Trophoblast cell (in vitro differentiated cells and primary cell): ENCODE data around the gene LMNB1. TPM values are rescaled to one million over a fixed set of nuclear protein-coding genes. Genes with fewer than 3 reads are reported as not detected.
"Not testable (repeated sequence)": the region's sequence is repeated elsewhere in the genome, so short reads cannot be mapped to it uniquely, and the experiment has no call there.

Experiments used
- DNase-seq, 2 donors: peaks; one replicate each; pipeline ENCODE4 v3.0.0-alpha.2; 2016
- H2AFZ ChIP-seq: 2 replicates; pipeline ENCODE4 v1.6.1; 2013; ENCODE audit warnings: low read length, moderate library complexity, mild to moderate bottlenecking; ENCODE audit not compliant: insufficient read depth, poor library complexity
- H2AK5ac ChIP-seq: 2 replicates; pipeline ENCODE4 v1.6.1; 2013; ENCODE audit warnings: mild to moderate bottlenecking, low read length
- H2BK120ac ChIP-seq: 2 replicates; pipeline ENCODE4 v1.6.1; 2013; ENCODE audit warnings: low read length, mild to moderate bottlenecking, moderate library complexity; ENCODE audit not compliant: insufficient read depth, poor library complexity
- H2BK12ac ChIP-seq: 2 replicates; pipeline ENCODE4 v1.6.1; 2013; ENCODE audit warnings: mild to moderate bottlenecking, low read length, moderate library complexity
- H2BK5ac ChIP-seq: 2 replicates; pipeline ENCODE4 v1.6.1; 2013; ENCODE audit warnings: low read length, low read depth, moderate library complexity, mild to moderate bottlenecking; ENCODE audit not compliant: poor library complexity
- H3K14ac ChIP-seq: 2 replicates; pipeline ENCODE4 v1.6.1; 2013; ENCODE audit warnings: mild to moderate bottlenecking, low read length
- H3K18ac ChIP-seq: 2 replicates; pipeline ENCODE4 v1.6.1; 2013; ENCODE audit warnings: mild to moderate bottlenecking, low read length
- H3K23ac ChIP-seq: 2 replicates; pipeline ENCODE4 v1.6.1; 2013; ENCODE audit warnings: low read length
- H3K27ac ChIP-seq: 2 replicates; pipeline ENCODE4 v1.5.1; 2013; ENCODE audit warnings: low read depth, mild to moderate bottlenecking, inconsistent platforms, low read length, moderate library complexity
- H3K27me3 ChIP-seq: 2 replicates; pipeline ENCODE4 v1.6.1; 2013; ENCODE audit warnings: inconsistent platforms, mild to moderate bottlenecking, low read length, moderate library complexity; ENCODE audit not compliant: insufficient read depth
- H3K36me3 ChIP-seq, 2 experiments: 1 replicate in 1 of 2; 2 replicates in 1 of 2; pipeline ENCODE4 v1.6.1; 2013; ENCODE audit warnings: low read length in 2 of 2, mild to moderate bottlenecking in 2 of 2, moderate library complexity in 1 of 2; ENCODE audit not compliant: insufficient read depth in 2 of 2, control insufficient read depth in 1 of 2
- H3K4ac ChIP-seq: 2 replicates; pipeline ENCODE4 v1.6.1; 2013; ENCODE audit warnings: low read depth, mild to moderate bottlenecking, low read length, moderate library complexity
- H3K4me1 ChIP-seq, 2 experiments: 1 replicate in 1 of 2; 2 replicates in 1 of 2; pipeline ENCODE4 v1.6.1; 2013; ENCODE audit warnings: low read length in 2 of 2, mild to moderate bottlenecking in 2 of 2, moderate library complexity in 1 of 2; ENCODE audit not compliant: insufficient read depth in 2 of 2, control insufficient read depth in 1 of 2
- H3K4me2 ChIP-seq: 2 replicates; pipeline ENCODE4 v1.6.1; 2013; ENCODE audit warnings: inconsistent platforms, mild to moderate bottlenecking, low read length, moderate library complexity
- H3K4me3 ChIP-seq: 2 replicates; pipeline ENCODE4 v1.5.1; 2013; ENCODE audit warnings: mild to moderate bottlenecking, low read depth, low read length, inconsistent platforms
- H3K79me1 ChIP-seq: one replicate; pipeline ENCODE4 v1.6.1; 2013; ENCODE audit warnings: low read length
- H3K79me2 ChIP-seq: 2 replicates; pipeline ENCODE4 v1.6.1; 2013; ENCODE audit warnings: low read length, mild to moderate bottlenecking; ENCODE audit not compliant: control insufficient read depth, insufficient read depth, poor library complexity
- H3K9ac ChIP-seq: 2 replicates; pipeline ENCODE4 v1.6.1; 2013; ENCODE audit warnings: mild to moderate bottlenecking, low read length
- H3K9me3 ChIP-seq: 2 replicates; pipeline ENCODE4 v1.6.1; 2013; ENCODE audit warnings: low read depth, mild to moderate bottlenecking, control low read depth, inconsistent platforms, low read length; ENCODE audit not compliant: insufficient read depth
- H4K12ac ChIP-seq: 2 replicates; pipeline ENCODE4 v1.6.1; 2013; ENCODE audit warnings: low read depth, mild to moderate bottlenecking, low read length, moderate library complexity
- H4K8ac ChIP-seq: 2 replicates; pipeline ENCODE4 v1.6.1; 2013; ENCODE audit warnings: low read depth, mild to moderate bottlenecking, low read length, moderate library complexity
- H4K91ac ChIP-seq: one replicate; pipeline ENCODE4 v1.6.1; 2013; ENCODE audit warnings: low read depth, mild to moderate bottlenecking, low read length, moderate library complexity
- WGBS: extraction: QIAGEN DNeasy Blood & Tissue Kit; methylation state at CpG from one replicate; pipeline ENCODE4 v1.1.7; 2013; ENCODE audit warnings: missing lambda C conversion rate; ENCODE audit not compliant: insufficient read length, insufficient coverage; ENCODE audit errors: extremely low coverage; 5-methylcytosine and 5-hydroxymethylcytosine counted together
- polyA plus RNA-seq: library from polyadenylated mRNA; stranded (reverse); fragments of 200-250 nt; gene quantifications from 2 replicates; pipeline ENCODE4 v1.2.3, GENCODE V29; 2013

Gene LMNB1
- 86.1 and 91.8 TPM in 2 replicates for polyA plus RNA-seq

- H4K12ac ChIP-seq, result peak within 1 kb of the TSS; percentile 84
- peak within 1 kb of the TSS; percentile 67 for H2BK120ac ChIP-seq
- H3K14ac ChIP-seq, result peak within 1 kb of the TSS; percentile 94
- H3K4me2 ChIP-seq, result peak within 1 kb of the TSS; percentile 99
- peak within 1 kb of the TSS; percentile 90 for H4K91ac ChIP-seq
- H4K8ac ChIP-seq, result peak within 1 kb of the TSS; percentile 89
- peak within 1 kb of the TSS; percentile 26 for H2AK5ac ChIP-seq
- peak within 1 kb of the TSS; percentile 93 for H2BK5ac ChIP-seq
- WGBS, result no CpG with 5 or more reads among the region's 74 CpGs
- H3K36me3 ChIP-seq, result peaks cover 2 to 3% of the 10 kb centered on the region in 2 experiments
- no peak within 1 kb of the TSS for H3K23ac ChIP-seq
- peak within 1 kb of the TSS; percentile 89 for H3K18ac ChIP-seq
- peak within 1 kb of the TSS; percentile 91 for H3K4me3 ChIP-seq
- H3K79me2 ChIP-seq, result peaks cover 26% of the 10 kb centered on the region
- H3K4ac ChIP-seq, result peak within 1 kb of the TSS; percentile 65
- DNase-seq, result peak; percentile 92 to 95
- peaks cover 5 to 6% of the 10 kb centered on the region in 2 experiments for H3K4me1 ChIP-seq
- H2BK12ac ChIP-seq, result no peak within 1 kb of the TSS
- peak within 1 kb of the TSS; percentile 98 for H3K9ac ChIP-seq
- H3K27ac ChIP-seq, result peak within 1 kb of the TSS; percentile 89
- H3K27me3 ChIP-seq, result no peaks in the 10 kb centered on the region
- peaks cover 14% of the 10 kb centered on the region for H3K79me1 ChIP-seq
- no peaks in the 10 kb centered on the region for H3K9me3 ChIP-seq
- H2AFZ ChIP-seq, result peak within 1 kb of the TSS; percentile 80
Observed at GRCh38 chr5:126776499-126777256, at the start of gene LMNB1. Gene LMNB1, plus strand, starts transcription at chr5:126777136. Its CDS starts 373 bp downstream, at chr5:126777509.

- Histone ChIP-seq H3K4me3 (no peak overlapping the region), H3K9me3 (peaks cover 1% of the 10 kb centered on the region), H2BK12ac (no peak overlapping the region), H4K12ac (no peak overlapping the region), H4K8ac (no peak overlapping the region), H3K18ac (no peak overlapping the region), H2BK120ac (no peak overlapping the region), H3K23ac (no peak overlapping the region), H3K79me1 (no peaks in the 10 kb centered on the region), H3K14ac (no peak overlapping the region), H4K91ac (no peak overlapping the region), H3K4me1 (peaks cover 0 to 3% of the 10 kb centered on the region in 2 experiments), H3K27ac (no peak overlapping the region), H3K36me3 (no peaks in the 10 kb centered on the region), H3K27me3 (no peaks in the 10 kb centered on the region), H2AK5ac (no peak overlapping the region), H3K9ac (no peak overlapping the region), H2BK5ac (no peak overlapping the region), H3K79me2 (no peaks in the 10 kb centered on the region), H3K4ac (no peak overlapping the region), H2AFZ (no peak overlapping the region), H3K4me2 (no peak overlapping the region)
- peak in 1 of 2 donors; percentile 30 for DNase-seq
- no CpG with 5 or more reads among the region's 2 CpGs for WGBS
Observed at GRCh38 chr5:126732716-126733115, 44.2 kb upstream of the LMNB1 start.

GRCh38 chr5:126734573-126734972 lies 42.4 kb upstream of the LMNB1 start:
- WGBS, result no CpG with 5 or more reads among the region's 18 CpGs
- H3K79me2 ChIP-seq, H3K9me3 ChIP-seq, H3K4ac ChIP-seq, DNase-seq, H2BK5ac ChIP-seq, H2BK120ac ChIP-seq, H3K27ac ChIP-seq, H3K36me3 ChIP-seq, H3K27me3 ChIP-seq, H3K9ac ChIP-seq, H3K4me2 ChIP-seq, H3K4me3 ChIP-seq, H3K79me1 ChIP-seq, H2AK5ac ChIP-seq, H4K91ac ChIP-seq, H3K23ac ChIP-seq, H3K18ac ChIP-seq, H4K8ac ChIP-seq, H3K14ac ChIP-seq, H2AFZ ChIP-seq, H2BK12ac ChIP-seq, H4K12ac ChIP-seq, H3K4me1 ChIP-seq: not testable (repeated sequence)

GRCh38 chr5:126736141-126736540 lies 40.8 kb upstream of the LMNB1 start:
- no peaks in the 10 kb centered on the region for H3K36me3 ChIP-seq
- H3K9ac ChIP-seq, result no peak overlapping the region
- H3K4me2 ChIP-seq, result no peak overlapping the region
- no peak overlapping the region for H2BK120ac ChIP-seq
- peaks cover 1% of the 10 kb centered on the region for H3K9me3 ChIP-seq
- no peak overlapping the region for H4K8ac ChIP-seq
- no peak overlapping the region for H2AFZ ChIP-seq
- H3K79me1 ChIP-seq, result no peaks in the 10 kb centered on the region
- no peak overlapping the region for H3K14ac ChIP-seq
- peak; percentile 77 to 80 for DNase-seq
- H2AK5ac ChIP-seq, result no peak overlapping the region
- no CpG with 5 or more reads among the region's 3 CpGs for WGBS
- peaks cover 0 to 3% of the 10 kb centered on the region in 2 experiments for H3K4me1 ChIP-seq
- H3K18ac ChIP-seq, result no peak overlapping the region
- no peaks in the 10 kb centered on the region for H3K79me2 ChIP-seq
- no peak overlapping the region for H3K4me3 ChIP-seq
- no peak overlapping the region for H3K4ac ChIP-seq
- no peak overlapping the region for H2BK5ac ChIP-seq
- H4K91ac ChIP-seq, result no peak overlapping the region
- H4K12ac ChIP-seq, result no peak overlapping the region
- no peaks in the 10 kb centered on the region for H3K27me3 ChIP-seq
- no peak overlapping the region for H3K27ac ChIP-seq
- H3K23ac ChIP-seq, result no peak overlapping the region
- H2BK12ac ChIP-seq, result no peak overlapping the region
